ENCODE measurements around the gene CHRNG.

DNA sequence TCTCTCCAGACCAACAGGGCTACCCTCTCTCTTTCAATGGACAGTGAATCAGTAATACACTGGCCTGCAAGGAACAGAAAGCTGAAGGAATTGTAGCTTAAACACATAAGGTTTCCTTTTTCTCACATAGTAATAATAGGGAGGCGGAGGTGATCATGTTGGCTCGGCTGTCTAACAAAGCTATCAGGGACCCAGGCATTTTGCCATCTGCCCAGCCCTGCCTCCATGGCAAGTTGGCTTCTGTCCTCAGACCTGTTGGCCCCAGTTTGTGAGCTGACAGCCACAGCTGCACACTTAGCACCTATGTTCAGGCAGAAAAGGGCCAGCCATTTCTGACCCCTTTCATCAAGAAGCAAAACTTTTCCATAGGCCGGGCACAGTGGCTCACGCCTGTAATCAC, 2.0 kb upstream of the CHRNG start:
- TF ChIP-seq, protein P1, sequence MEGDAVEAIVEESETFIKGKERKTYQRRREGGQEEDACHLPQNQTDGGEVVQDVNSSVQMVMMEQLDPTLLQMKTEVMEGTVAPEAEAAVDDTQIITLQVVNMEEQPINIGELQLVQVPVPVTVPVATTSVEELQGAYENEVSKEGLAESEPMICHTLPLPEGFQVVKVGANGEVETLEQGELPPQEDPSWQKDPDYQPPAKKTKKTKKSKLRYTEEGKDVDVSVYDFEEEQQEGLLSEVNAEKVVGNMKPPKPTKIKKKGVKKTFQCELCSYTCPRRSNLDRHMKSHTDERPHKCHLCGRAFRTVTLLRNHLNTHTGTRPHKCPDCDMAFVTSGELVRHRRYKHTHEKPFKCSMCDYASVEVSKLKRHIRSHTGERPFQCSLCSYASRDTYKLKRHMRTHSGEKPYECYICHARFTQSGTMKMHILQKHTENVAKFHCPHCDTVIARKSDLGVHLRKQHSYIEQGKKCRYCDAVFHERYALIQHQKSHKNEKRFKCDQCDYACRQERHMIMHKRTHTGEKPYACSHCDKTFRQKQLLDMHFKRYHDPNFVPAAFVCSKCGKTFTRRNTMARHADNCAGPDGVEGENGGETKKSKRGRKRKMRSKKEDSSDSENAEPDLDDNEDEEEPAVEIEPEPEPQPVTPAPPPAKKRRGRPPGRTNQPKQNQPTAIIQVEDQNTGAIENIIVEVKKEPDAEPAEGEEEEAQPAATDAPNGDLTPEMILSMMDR (IDR thresholded peaks at IDR 0.05; ENCODE audit: insufficient read depth, low read depth, low read length), result no peak
- no peak for TF ChIP-seq EZH2 (IDR thresholded peaks at IDR 0.05; ENCODE audit: insufficient read depth, low read length)
